Measurements from ENCODE around the gene SCNN1B.
"Not testable (repeated sequence)": the region's sequence is repeated elsewhere in the genome, so short reads cannot be mapped to it uniquely, and the experiment has no call there.

SCNN1B gene

GRCh38 chr16:23394141-23394831 lies 92.2 kb downstream of the SCNN1B start:
- no CpG with 5 or more reads among the region's 4 CpGs for WGBS (ENCODE audit: insufficient coverage, insufficient read length)

GRCh38 chr16:23395732-23396131 lies 93.6 kb downstream of the SCNN1B start:
- WGBS (ENCODE audit: insufficient coverage, insufficient read length) = no CpG with 5 or more reads among the region's 6 CpGs
- no peak for DNase-seq (ENCODE audit: low read depth, low spot score)
- H3K36me3 ChIP-seq (ENCODE audit: control insufficient read depth, insufficient read depth, low read length) = peaks cover 9% of the 10 kb centered on the region; the same call in 1 of the 2 replicates

More at GRCh38 chr16:23394141-23394831, 92.2 kb downstream of the SCNN1B start:
- Histone ChIP-seq H3K9me3 (ENCODE audit: control insufficient read depth, insufficient read depth, low read length) (no peaks in the 10 kb centered on the region), H3K27me3 (ENCODE audit: control insufficient read depth, insufficient read depth, low read length) (no peaks in the 10 kb centered on the region), H3K4me1 (ENCODE audit: control insufficient read depth, insufficient read depth, low read length) (peaks cover 4% of the 10 kb centered on the region), H3K36me3 (ENCODE audit: control insufficient read depth, insufficient read depth, low read length) (peaks cover 10% of the 10 kb centered on the region; the same call in 1 of the 2 replicates), H3K4me3 (ENCODE audit: low read length) (no peak overlapping the region), H3K27ac (ENCODE audit: low read length) (no peak overlapping the region)
- DNase-seq (ENCODE audit: low read depth, low spot score) = no peak

GRCh38 chr16:23397464-23397863 lies 95.4 kb downstream of the SCNN1B start:
- Histone ChIP-seq H3K27me3 (ENCODE audit: control insufficient read depth, insufficient read depth, low read length) (no peaks in the 10 kb centered on the region), H3K27ac (ENCODE audit: low read length) (no peak overlapping the region), H3K9me3 (ENCODE audit: control insufficient read depth, insufficient read depth, low read length) (no peaks in the 10 kb centered on the region), H3K4me1 (ENCODE audit: control insufficient read depth, insufficient read depth, low read length) (peaks cover 11% of the 10 kb centered on the region), H3K4me3 (ENCODE audit: low read length) (no peak overlapping the region), H3K36me3 (ENCODE audit: control insufficient read depth, insufficient read depth, low read length) (0 out of 2 replicates have a peak, but pooled peaks cover 2% of the 10 kb centered on the region)
- no peak for DNase-seq (ENCODE audit: low read depth, low spot score)
- no CpG with 5 or more reads among the region's 2 CpGs for WGBS (ENCODE audit: insufficient coverage, insufficient read length)

More at GRCh38 chr16:23395732-23396131, 93.6 kb downstream of the SCNN1B start:
- Histone ChIP-seq H3K27me3 (ENCODE audit: control insufficient read depth, insufficient read depth, low read length) (no peaks in the 10 kb centered on the region), H3K9me3 (ENCODE audit: control insufficient read depth, insufficient read depth, low read length) (no peaks in the 10 kb centered on the region), H3K4me3 (ENCODE audit: low read length) (no peak overlapping the region), H3K4me1 (ENCODE audit: control insufficient read depth, insufficient read depth, low read length) (peaks cover 11% of the 10 kb centered on the region), H3K27ac (ENCODE audit: low read length) (no peak overlapping the region)

- Histone ChIP-seq H3K27ac (ENCODE audit: low read length) (no peak overlapping the region), H3K27me3 (ENCODE audit: control insufficient read depth, insufficient read depth, low read length) (no peaks in the 10 kb centered on the region), H3K4me1 (ENCODE audit: control insufficient read depth, insufficient read depth, low read length) (peaks cover 11% of the 10 kb centered on the region), H3K9me3 (ENCODE audit: control insufficient read depth, insufficient read depth, low read length) (no peaks in the 10 kb centered on the region), H3K4me3 (ENCODE audit: low read length) (no peak overlapping the region), H3K36me3 (ENCODE audit: control insufficient read depth, insufficient read depth, low read length) (0 out of 2 replicates have a peak, but pooled peaks cover 2% of the 10 kb centered on the region)
- DNase-seq (ENCODE audit: low read depth, low spot score) = peak; percentile 64
- WGBS (ENCODE audit: insufficient coverage, insufficient read length) = no CpG with 5 or more reads among the region's 17 CpGs
Measured at GRCh38 chr16:23398987-23399805, 97.1 kb downstream of the SCNN1B start.

- peaks cover 11% of the 10 kb centered on the region for H3K4me1 ChIP-seq (ENCODE audit: control insufficient read depth, insufficient read depth, low read length)
- H3K36me3 ChIP-seq (ENCODE audit: control insufficient read depth, insufficient read depth, low read length); H3K4me3 ChIP-seq (ENCODE audit: low read length); DNase-seq (ENCODE audit: low read depth, low spot score); H3K9me3 ChIP-seq (ENCODE audit: control insufficient read depth, insufficient read depth, low read length); H3K27me3 ChIP-seq (ENCODE audit: control insufficient read depth, insufficient read depth, low read length); H3K27ac ChIP-seq (ENCODE audit: low read length): not testable (repeated sequence)
- no CpG with 5 or more reads among the region's 7 CpGs for WGBS (ENCODE audit: insufficient coverage, insufficient read length)
Measured at GRCh38 chr16:23400447-23400846, 98.3 kb downstream of the SCNN1B start.

GRCh38 chr16:23401139-23401538 lies 99.0 kb downstream of the SCNN1B start:
- WGBS (ENCODE audit: insufficient coverage, insufficient read length) = no CpG with 5 or more reads among the region's 8 CpGs
- Histone ChIP-seq H3K4me1 (ENCODE audit: control insufficient read depth, insufficient read depth, low read length) (peaks cover 11% of the 10 kb centered on the region), H3K27ac (ENCODE audit: low read length) (no peak overlapping the region), H3K9me3 (ENCODE audit: control insufficient read depth, insufficient read depth, low read length) (no peaks in the 10 kb centered on the region), H3K4me3 (ENCODE audit: low read length) (no peak overlapping the region), H3K27me3 (ENCODE audit: control insufficient read depth, insufficient read depth, low read length) (no peaks in the 10 kb centered on the region), H3K36me3 (ENCODE audit: control insufficient read depth, insufficient read depth, low read length) (0 out of 2 replicates have a peak, but pooled peaks cover 2% of the 10 kb centered on the region)
- no peak for DNase-seq (ENCODE audit: low read depth, low spot score)

GRCh38 chr16:23402100-23402499 lies 100.0 kb downstream of the SCNN1B start:
- H3K4me3 ChIP-seq (ENCODE audit: low read length) = no peak overlapping the region
- H3K4me1 ChIP-seq (ENCODE audit: control insufficient read depth, insufficient read depth, low read length) = peaks cover 11% of the 10 kb centered on the region
- no CpG with 5 or more reads among the region's 2 CpGs for WGBS (ENCODE audit: insufficient coverage, insufficient read length)
- no peaks in the 10 kb centered on the region for H3K9me3 ChIP-seq (ENCODE audit: control insufficient read depth, insufficient read depth, low read length)
- DNase-seq (ENCODE audit: low read depth, low spot score) = no peak
- H3K27ac ChIP-seq (ENCODE audit: low read length) = no peak overlapping the region
- H3K36me3 ChIP-seq (ENCODE audit: control insufficient read depth, insufficient read depth, low read length) = 0 out of 2 replicates have a peak, but pooled peaks cover 2% of the 10 kb centered on the region
- no peaks in the 10 kb centered on the region for H3K27me3 ChIP-seq (ENCODE audit: control insufficient read depth, insufficient read depth, low read length)

GRCh38 chr16:23403547-23403946 lies 101.4 kb downstream of the SCNN1B start:
- Histone ChIP-seq H3K4me1 (ENCODE audit: control insufficient read depth, insufficient read depth, low read length) (peaks cover 11% of the 10 kb centered on the region), H3K36me3 (ENCODE audit: control insufficient read depth, insufficient read depth, low read length) (no peaks in the 10 kb centered on the region), H3K4me3 (ENCODE audit: low read length) (no peak overlapping the region), H3K9me3 (ENCODE audit: control insufficient read depth, insufficient read depth, low read length) (no peaks in the 10 kb centered on the region), H3K27me3 (ENCODE audit: control insufficient read depth, insufficient read depth, low read length) (no peaks in the 10 kb centered on the region), H3K27ac (ENCODE audit: low read length) (no peak overlapping the region)
- no CpG with 5 or more reads among the region's 11 CpGs for WGBS (ENCODE audit: insufficient coverage, insufficient read length)
- DNase-seq (ENCODE audit: low read depth, low spot score) = no peak

- WGBS (ENCODE audit: insufficient coverage, insufficient read length) = no CpG with 5 or more reads among the region's 2 CpGs
- no peak overlapping the region for H3K27ac ChIP-seq (ENCODE audit: low read length)
- H3K36me3 ChIP-seq (ENCODE audit: control insufficient read depth, insufficient read depth, low read length) = no peaks in the 10 kb centered on the region; the same call in 1 of the 2 replicates
- no peaks in the 10 kb centered on the region for H3K27me3 ChIP-seq (ENCODE audit: control insufficient read depth, insufficient read depth, low read length)
- H3K9me3 ChIP-seq (ENCODE audit: control insufficient read depth, insufficient read depth, low read length) = no peaks in the 10 kb centered on the region
- peaks cover 6% of the 10 kb centered on the region; the same call in 1 of the 2 replicates for H3K4me1 ChIP-seq (ENCODE audit: control insufficient read depth, insufficient read depth, low read length)
- H3K4me3 ChIP-seq (ENCODE audit: low read length) = no peak overlapping the region
- no peak for DNase-seq (ENCODE audit: low read depth, low spot score)
Measured at GRCh38 chr16:23406024-23406423, 103.9 kb downstream of the SCNN1B start.

GRCh38 chr16:23406546-23407240 lies 104.6 kb downstream of the SCNN1B start:
- DNase-seq (ENCODE audit: low read depth, low spot score) = no peak
- Histone ChIP-seq H3K4me3 (ENCODE audit: low read length) (no peak overlapping the region), H3K4me1 (ENCODE audit: control insufficient read depth, insufficient read depth, low read length) (peaks cover 6% of the 10 kb centered on the region; the same call in 1 of the 2 replicates), H3K36me3 (ENCODE audit: control insufficient read depth, insufficient read depth, low read length) (no peaks in the 10 kb centered on the region; the same call in 1 of the 2 replicates), H3K27ac (ENCODE audit: low read length) (no peak overlapping the region), H3K9me3 (ENCODE audit: control insufficient read depth, insufficient read depth, low read length) (no peaks in the 10 kb centered on the region), H3K27me3 (ENCODE audit: control insufficient read depth, insufficient read depth, low read length) (no peaks in the 10 kb centered on the region)
- WGBS (ENCODE audit: insufficient coverage, insufficient read length) = no CpG with 5 or more reads among the region's 6 CpGs
